SH-SY5Y (cell line): ENCODE measurements around the gene KRTAP2-1.
"Not testable (repeated sequence)": the region's sequence is repeated elsewhere in the genome, so short reads cannot be mapped to it uniquely, and the experiment has no call there.

Experiments used
- GATA2 ChIP-seq: IDR thresholded peaks from 2 replicates; pipeline ENCODE4 v1.6.1; 2011; ENCODE audit warnings: mild to moderate bottlenecking, low read depth, low read length
- GATA3 ChIP-seq: IDR thresholded peaks from 2 replicates; pipeline ENCODE4 v1.6.1; 2011; ENCODE audit warnings: low read depth, mild to moderate bottlenecking, low read length, moderate library complexity

The KRTAP2-1 gene

GRCh38 chr17:41058741-41059140 is 11.6 kb upstream of the KRTAP2-1 start:
- no peak for TF ChIP-seq GATA2

- TF ChIP-seq GATA3 (no peak), GATA2 (no peak)
Measured at GRCh38 chr17:41057547-41057946, 10.4 kb upstream of the KRTAP2-1 start.

- TF ChIP-seq GATA3, GATA2: not testable (repeated sequence)
Measured at GRCh38 chr17:41055130-41055529, 8.0 kb upstream of the KRTAP2-1 start, which contains the start of gene KRTAP2-2. TSS of gene KRTAP2-2 (minus strand) at chr17:41055230. CDS start at chr17:41055211, 19 bp downstream.

GRCh38 chr17:41054025-41054424 is 6.9 kb upstream of the KRTAP2-1 start:
- no peak for TF ChIP-seq GATA2
- TF ChIP-seq GATA3: no peak

- TF ChIP-seq GATA2 (no peak), GATA3 (no peak)
Measured at GRCh38 chr17:41052566-41052965, 5.5 kb upstream of the KRTAP2-1 start.

- TF ChIP-seq GATA2 (no peak), GATA3 (no peak)
Measured at GRCh38 chr17:41049110-41049509, 2.0 kb upstream of the KRTAP2-1 start.

GRCh38 chr17:41048441-41048840 is 1.3 kb upstream of the KRTAP2-1 start:
- TF ChIP-seq GATA3 (no peak), GATA2 (no peak)

- TF ChIP-seq GATA2 (no peak), GATA3 (no peak)
Measured at GRCh38 chr17:41042953-41043352, 4.2 kb downstream of the KRTAP2-1 start.

GRCh38 chr17:41040783-41041571 is 6.1 kb downstream of the KRTAP2-1 start, which contains the start of gene KRTAP1-1:
TSS of gene KRTAP1-1 (minus strand) at chr17:41041450. CDS start at chr17:41041397, 53 bp downstream.
- not testable (repeated sequence) for TF ChIP-seq GATA3, GATA2

- no peak for TF ChIP-seq GATA3
- TF ChIP-seq GATA2: no peak
Measured at GRCh38 chr17:41037853-41038350, 9.2 kb downstream of the KRTAP2-1 start.

- not testable (repeated sequence) for TF ChIP-seq GATA2, GATA3
Measured at GRCh38 chr17:41034346-41034935, 12.7 kb downstream of the KRTAP2-1 start, which contains the start of gene KRTAP1-3. TSS of gene KRTAP1-3 (minus strand) at chr17:41034874. CDS start at chr17:41034821, 53 bp downstream.

GRCh38 chr17:41029633-41030245 is 17.4 kb downstream of the KRTAP2-1 start, which contains the start of gene KRTAP1-4:
TSS of gene KRTAP1-4 (minus strand) at chr17:41030195. CDS start at chr17:41030078, 117 bp downstream.
- TF ChIP-seq GATA2: no peak
- no peak for TF ChIP-seq GATA3

GRCh38 chr17:41026715-41027471 is 20.2 kb downstream of the KRTAP2-1 start, which contains the start of gene KRTAP1-5:
TSS of gene KRTAP1-5 (minus strand) at chr17:41027208. CDS start at chr17:41027155, 53 bp downstream.
- TF ChIP-seq GATA2: no peak
- no peak for TF ChIP-seq GATA3
